ENCODE measurements around the gene SPPL3. TPM values are rescaled to one million over a fixed set of nuclear protein-coding genes. Genes with fewer than 3 reads are reported as not detected.

Gene SPPL3
- total RNA-seq, 4 donors from 2014 or later: 25.5 to 30.4 (median 29.0) TPM

DNA sequence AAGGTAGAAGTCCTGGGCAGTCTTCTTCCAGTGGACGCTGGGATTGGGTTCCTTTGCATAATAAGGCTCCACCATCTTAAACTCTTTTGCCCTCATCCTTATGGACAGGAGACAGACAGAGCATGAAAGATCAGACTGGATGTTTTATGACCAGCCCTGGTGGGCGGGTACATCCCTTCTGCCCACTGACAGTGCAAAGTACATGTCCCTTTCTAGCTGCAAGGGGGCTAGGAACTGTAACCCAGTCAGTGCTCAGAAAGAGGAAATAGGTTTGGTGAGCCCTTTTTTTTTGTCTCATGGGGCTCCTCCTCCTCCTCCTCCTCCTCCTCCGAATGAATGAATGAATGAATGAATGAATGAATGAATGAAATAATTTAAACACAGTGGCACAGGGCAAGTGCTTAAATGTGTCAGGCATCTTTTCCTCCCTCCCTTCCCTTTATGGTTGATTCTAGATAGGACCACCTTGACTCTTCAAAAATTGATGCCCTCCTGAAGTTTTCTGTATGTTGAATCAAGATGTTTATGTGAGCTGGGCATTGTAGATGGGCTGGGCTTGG, 37.8 kb upstream of the SPPL3 start:
- H3K9me3 ChIP-seq: no peaks in the 10 kb centered on the region
- H3K4me1 ChIP-seq: no peaks in the 10 kb centered on the region
- WGBS, 2 donors: 58 to 64% methylated on average over 3 of the region's 3 CpGs
- TF ChIP-seq, protein P1, sequence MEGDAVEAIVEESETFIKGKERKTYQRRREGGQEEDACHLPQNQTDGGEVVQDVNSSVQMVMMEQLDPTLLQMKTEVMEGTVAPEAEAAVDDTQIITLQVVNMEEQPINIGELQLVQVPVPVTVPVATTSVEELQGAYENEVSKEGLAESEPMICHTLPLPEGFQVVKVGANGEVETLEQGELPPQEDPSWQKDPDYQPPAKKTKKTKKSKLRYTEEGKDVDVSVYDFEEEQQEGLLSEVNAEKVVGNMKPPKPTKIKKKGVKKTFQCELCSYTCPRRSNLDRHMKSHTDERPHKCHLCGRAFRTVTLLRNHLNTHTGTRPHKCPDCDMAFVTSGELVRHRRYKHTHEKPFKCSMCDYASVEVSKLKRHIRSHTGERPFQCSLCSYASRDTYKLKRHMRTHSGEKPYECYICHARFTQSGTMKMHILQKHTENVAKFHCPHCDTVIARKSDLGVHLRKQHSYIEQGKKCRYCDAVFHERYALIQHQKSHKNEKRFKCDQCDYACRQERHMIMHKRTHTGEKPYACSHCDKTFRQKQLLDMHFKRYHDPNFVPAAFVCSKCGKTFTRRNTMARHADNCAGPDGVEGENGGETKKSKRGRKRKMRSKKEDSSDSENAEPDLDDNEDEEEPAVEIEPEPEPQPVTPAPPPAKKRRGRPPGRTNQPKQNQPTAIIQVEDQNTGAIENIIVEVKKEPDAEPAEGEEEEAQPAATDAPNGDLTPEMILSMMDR (IDR thresholded peaks at IDR 0.05): no peak
- TF ChIP-seq POLR2A (IDR thresholded peaks at IDR 0.05): no peak
- no peak for TF ChIP-seq EP300 (IDR thresholded peaks at IDR 0.05)
- no peak overlapping the region for H3K4me3 ChIP-seq
- H3K27me3 ChIP-seq: no peaks in the 10 kb centered on the region
- no peak for DNase-seq (ENCODE audit: low spot score in 2 of 2)
- no peak overlapping the region for H3K27ac ChIP-seq
- no peaks in the 10 kb centered on the region for H3K36me3 ChIP-seq

DNA sequence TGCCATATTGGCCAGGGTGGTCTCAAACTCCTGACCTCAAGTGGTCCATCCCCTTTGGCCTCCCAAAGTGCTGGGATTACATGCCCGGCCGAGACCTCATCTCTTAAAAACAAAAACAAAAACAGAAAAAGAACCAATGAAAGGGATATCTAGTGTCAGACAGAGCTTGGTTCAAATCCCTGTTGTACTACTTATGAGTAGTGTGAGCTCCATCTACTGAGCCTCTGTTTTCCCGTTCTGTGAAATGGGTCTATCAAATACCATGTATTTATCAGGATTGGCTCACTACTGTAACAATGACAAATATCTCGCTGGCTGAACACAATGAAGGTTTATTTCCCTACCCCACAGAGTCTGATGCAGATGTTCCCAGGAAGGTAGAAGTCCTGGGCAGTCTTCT, 37.3 kb upstream of the SPPL3 start:
- WGBS, 2 donors: 88 to 94% methylated on average over 4 of the region's 4 CpGs
- Histone ChIP-seq H3K4me3 (no peak overlapping the region), H3K4me1 (no peaks in the 10 kb centered on the region), H3K27me3 (no peaks in the 10 kb centered on the region), H3K9me3 (no peaks in the 10 kb centered on the region), H3K36me3 (no peaks in the 10 kb centered on the region), H3K27ac (no peak overlapping the region)
- TF ChIP-seq POLR2A (IDR thresholded peaks at IDR 0.05): no peak
- TF ChIP-seq EP300 (IDR thresholded peaks at IDR 0.05): no peak
- TF ChIP-seq, protein P1 (IDR thresholded peaks at IDR 0.05): no peak
- no peak for DNase-seq (ENCODE audit: low spot score in 2 of 2)

GRCh38 chr12:120940799-120941198, 36.6 kb upstream of the SPPL3 start:
- no peak overlapping the region for H3K27ac ChIP-seq
- DNase-seq (ENCODE audit: low spot score in 2 of 2): no peak
- TF ChIP-seq EP300 (IDR thresholded peaks at IDR 0.05) (no peak), POLR2A (IDR thresholded peaks at IDR 0.05) (no peak)
- TF ChIP-seq, protein P1 (IDR thresholded peaks at IDR 0.05): no peak
- no peak overlapping the region for H3K4me3 ChIP-seq
- H3K9me3 ChIP-seq: no peaks in the 10 kb centered on the region
- H3K27me3 ChIP-seq: no peaks in the 10 kb centered on the region
- H3K4me1 ChIP-seq: no peaks in the 10 kb centered on the region
- WGBS, 2 donors: 71 to 72% methylated on average over 5 of the region's 5 CpGs
- H3K36me3 ChIP-seq: no peaks in the 10 kb centered on the region

DNA sequence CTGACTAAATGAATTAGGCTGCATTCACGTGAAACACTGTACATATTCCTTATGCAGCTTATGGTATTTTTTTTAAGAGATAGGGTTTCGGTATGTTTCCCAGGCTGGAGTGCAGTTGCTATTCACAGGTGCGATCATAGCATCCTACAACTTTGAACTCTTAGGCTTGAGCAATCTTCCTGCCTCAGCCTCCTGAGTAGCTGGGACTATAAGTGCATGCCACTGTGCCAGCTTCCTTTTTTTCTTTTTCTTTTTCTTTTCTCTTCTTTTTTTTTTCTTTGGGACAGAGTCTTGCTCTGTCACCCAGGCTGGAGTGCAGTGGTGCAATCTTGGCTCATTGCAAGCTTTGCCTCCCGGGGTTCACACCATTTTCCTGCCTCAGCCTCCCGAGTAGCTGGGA, 35.8 kb upstream of the SPPL3 start:
- H3K27ac ChIP-seq: no peak overlapping the region
- no peaks in the 10 kb centered on the region for H3K27me3 ChIP-seq
- no peaks in the 10 kb centered on the region for H3K4me1 ChIP-seq
- DNase-seq (ENCODE audit: low spot score in 2 of 2): no peak
- no peak for TF ChIP-seq POLR2A (IDR thresholded peaks at IDR 0.05)
- no peak for TF ChIP-seq EP300 (IDR thresholded peaks at IDR 0.05)
- TF ChIP-seq, protein P1 (IDR thresholded peaks at IDR 0.05): no peak
- WGBS, 2 donors: 49 to 52% methylated on average over 5 of the region's 5 CpGs
- no peaks in the 10 kb centered on the region for H3K9me3 ChIP-seq
- H3K4me3 ChIP-seq: no peak overlapping the region
- no peaks in the 10 kb centered on the region for H3K36me3 ChIP-seq

DNA sequence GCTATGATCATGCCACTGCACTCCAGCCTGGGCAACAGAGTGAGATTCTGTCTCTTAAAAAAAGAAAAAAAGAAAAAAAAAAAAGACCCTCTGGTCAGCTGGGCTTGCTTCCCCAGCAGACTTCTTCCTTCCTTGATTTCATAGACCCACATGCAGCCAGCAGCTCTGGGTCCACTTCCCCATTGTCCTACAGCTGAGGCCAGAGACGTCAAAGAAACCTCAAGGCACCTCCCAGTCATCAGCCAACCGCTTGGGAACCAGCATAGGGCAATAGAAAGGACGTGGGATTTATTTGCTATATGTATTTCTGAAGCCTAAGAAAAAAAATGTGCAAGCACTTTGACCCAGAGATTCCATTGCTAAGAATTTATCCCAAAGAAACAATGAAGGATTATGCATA, 35.4 kb upstream of the SPPL3 start:
- no peaks in the 10 kb centered on the region for H3K36me3 ChIP-seq
- H3K27me3 ChIP-seq: no peaks in the 10 kb centered on the region
- 7 to 11% methylated on average over 3 of the region's 3 CpGs for WGBS, 2 donors
- no peak overlapping the region for H3K27ac ChIP-seq
- no peak overlapping the region for H3K4me3 ChIP-seq
- peak in 1 of 2 donors; percentile 33 for DNase-seq (ENCODE audit: low spot score in 2 of 2)
- TF ChIP-seq EP300 (IDR thresholded peaks at IDR 0.05) (peak; percentile 30 to 36), POLR2A (IDR thresholded peaks at IDR 0.05) (no peak)
- H3K9me3 ChIP-seq: no peaks in the 10 kb centered on the region
- H3K4me1 ChIP-seq: no peaks in the 10 kb centered on the region

DNA sequence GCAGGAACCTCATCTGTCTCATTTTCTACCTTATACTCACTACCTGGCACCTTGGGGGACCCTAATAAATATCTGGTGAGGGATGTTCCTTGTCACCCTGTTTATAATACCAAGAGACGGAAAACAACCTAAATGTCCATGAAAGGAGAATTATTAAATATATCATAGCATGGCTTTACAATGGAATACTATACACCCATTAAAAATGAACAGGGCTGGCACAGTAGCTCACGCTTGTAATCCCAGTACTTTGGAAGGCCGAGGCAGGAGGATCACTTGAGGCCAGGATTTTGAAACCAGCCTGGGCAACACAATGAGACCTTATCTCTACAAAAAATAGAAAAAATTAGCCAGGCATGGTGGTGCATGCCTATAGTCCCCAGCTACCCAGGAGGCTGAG, 34.3 kb upstream of the SPPL3 start:
- no peak overlapping the region for H3K4me3 ChIP-seq
- WGBS, 2 donors: 65 to 91% methylated on average over 3 of the region's 3 CpGs
- DNase-seq (ENCODE audit: low spot score in 2 of 2): no peak

More for the DNA sequence above, 34.3 kb upstream of the SPPL3 start:
- no peaks in the 10 kb centered on the region for H3K9me3 ChIP-seq
- no peaks in the 10 kb centered on the region for H3K27me3 ChIP-seq
- no peaks in the 10 kb centered on the region for H3K36me3 ChIP-seq
- H3K4me1 ChIP-seq: no peaks in the 10 kb centered on the region
- TF ChIP-seq POLR2A (IDR thresholded peaks at IDR 0.05): no peak
- no peak for TF ChIP-seq EP300 (IDR thresholded peaks at IDR 0.05)
- TF ChIP-seq, protein P1 (IDR thresholded peaks at IDR 0.05): no peak
- no peak overlapping the region for H3K27ac ChIP-seq

Measured in tibial nerve (tissue), 4 donors.